ENCODE results near the gene GNAO1.

DNA sequence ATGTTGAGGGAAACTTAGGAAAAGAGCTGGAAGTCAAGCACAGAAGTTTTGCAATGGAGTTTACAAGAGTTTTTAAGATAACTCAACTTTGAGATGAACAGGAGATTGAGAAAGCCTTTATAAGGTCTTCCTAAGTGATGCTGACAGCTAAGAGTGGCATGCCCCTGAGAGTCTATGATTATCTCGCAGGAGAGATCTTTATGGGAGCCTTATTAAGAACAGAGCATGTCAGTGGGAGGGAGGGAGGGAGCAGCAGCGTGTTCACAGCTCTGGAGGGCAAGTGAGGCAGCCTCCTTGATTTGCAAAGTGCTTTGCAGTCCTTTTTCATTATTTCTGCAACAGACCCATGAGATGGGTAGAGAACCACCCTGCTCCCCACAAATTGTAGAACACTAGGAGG is 30.7 kb downstream of the GNAO1 start:
- TF ChIP-seq POLR2A (IDR thresholded peaks at IDR 0.05) = no peak
- TF ChIP-seq, protein P1, sequence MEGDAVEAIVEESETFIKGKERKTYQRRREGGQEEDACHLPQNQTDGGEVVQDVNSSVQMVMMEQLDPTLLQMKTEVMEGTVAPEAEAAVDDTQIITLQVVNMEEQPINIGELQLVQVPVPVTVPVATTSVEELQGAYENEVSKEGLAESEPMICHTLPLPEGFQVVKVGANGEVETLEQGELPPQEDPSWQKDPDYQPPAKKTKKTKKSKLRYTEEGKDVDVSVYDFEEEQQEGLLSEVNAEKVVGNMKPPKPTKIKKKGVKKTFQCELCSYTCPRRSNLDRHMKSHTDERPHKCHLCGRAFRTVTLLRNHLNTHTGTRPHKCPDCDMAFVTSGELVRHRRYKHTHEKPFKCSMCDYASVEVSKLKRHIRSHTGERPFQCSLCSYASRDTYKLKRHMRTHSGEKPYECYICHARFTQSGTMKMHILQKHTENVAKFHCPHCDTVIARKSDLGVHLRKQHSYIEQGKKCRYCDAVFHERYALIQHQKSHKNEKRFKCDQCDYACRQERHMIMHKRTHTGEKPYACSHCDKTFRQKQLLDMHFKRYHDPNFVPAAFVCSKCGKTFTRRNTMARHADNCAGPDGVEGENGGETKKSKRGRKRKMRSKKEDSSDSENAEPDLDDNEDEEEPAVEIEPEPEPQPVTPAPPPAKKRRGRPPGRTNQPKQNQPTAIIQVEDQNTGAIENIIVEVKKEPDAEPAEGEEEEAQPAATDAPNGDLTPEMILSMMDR (IDR thresholded peaks at IDR 0.05) = no peak
